HepG2 (cell line): ENCODE measurements around the gene GRIK5. TPM values are rescaled to one million over a fixed set of nuclear protein-coding genes. Genes with fewer than 3 reads are reported as not detected.

Experiments used
- ATAC-seq: fragments of 200-7000 bp; cut with Tn5 transposase; 3 replicates; pipeline ENCODE4 v1.9.1; 2020; ENCODE audit warnings: mild to moderate bottlenecking, moderate library complexity
- BruUV-seq: library from RNA; stranded (reverse); fragments of 400-500 nt; replicated peaks from 2 replicates; lab custom pipeline; 2021; lab: Mats Ljungman, UMichigan
- CTCF ChIA-PET: fragments of 300-600 bp; formaldehyde crosslinking; extraction: SDS; loops from one replicate; lab custom pipeline; 2021; ENCODE audit warnings: low total read pairs, inconsistent platforms, low intra/inter-chr PET ratio; lab: Yijun Ruan, JAX
- POLR2A ChIA-PET: fragments of 350-600 bp; sonication (Branson Sonifier 250); formaldehyde crosslinking; loops from one replicate; lab custom pipeline; 2020; ENCODE audit warnings: antibody characterized with exemption, inconsistent platforms; lab: Yijun Ruan, JAX
- DNase-seq: peaks from one replicate; pipeline ENCODE4 v3.0.0-alpha.2; 2015; ENCODE audit warnings: low spot score
- FAIRE-seq: peaks from 3 replicates; lab custom pipeline; 2011; peaks lifted over from hg19 to GRCh38; lab: Jason Lieb, UNC
- H2AFZ ChIP-seq: one replicate; pipeline ENCODE4 v1.6.1; 2011; ENCODE audit warnings: low read length, inconsistent platforms
- H3K27ac ChIP-seq: fragments of 300-600 bp; 3 replicates; pipeline ENCODE4 v1.8.0; 2011; ENCODE audit warnings: mixed run types, mild to moderate bottlenecking, mixed read lengths, low read length, inconsistent platforms; ENCODE audit not compliant: insufficient read depth; ENCODE audit errors: extremely low read length
- H3K27me3 ChIP-seq, 2 experiments: fragments of 200-600 bp in 1 of 2; 2 replicates in 1 of 2; 3 replicates in 1 of 2; pipeline versions ENCODE4 v1.6.0 to v1.8.0; 2011; ENCODE audit warnings: low read length in 2 of 2, mild to moderate bottlenecking in 2 of 2, moderate library complexity in 2 of 2, inconsistent platforms in 1 of 2; ENCODE audit not compliant: insufficient read depth in 2 of 2, control insufficient read depth in 1 of 2
- H3K36me3 ChIP-seq, 2 experiments: fragments of 200-600 bp in 1 of 2; replicated peaks in 1 of 2; 2 replicates in 1 of 2; 3 replicates in 1 of 2; pipeline versions ENCODE4 v1.5.1 to v1.8.0; 2011; ENCODE audit warnings: low read length in 2 of 2, inconsistent platforms in 1 of 2; ENCODE audit not compliant: insufficient read depth in 2 of 2, control insufficient read depth in 1 of 2
- H3K4me1 ChIP-seq: 2 replicates; pipeline ENCODE4 v1.5.1; 2012; ENCODE audit warnings: low read length, inconsistent platforms; ENCODE audit not compliant: insufficient read depth
- H3K4me2 ChIP-seq: 2 replicates; pipeline ENCODE4 v1.6.0; 2011; ENCODE audit warnings: low read depth, low read length, inconsistent platforms
- H3K4me3 ChIP-seq, 3 experiments: fragments of 200-600 bp in 1 of 3; sonication (generic), shearing (Covaris generic) in 1 of 3; replicated peaks in 1 of 3; 2 replicates each; pipeline ENCODE4 v1.5.1; 2011 to 2016; ENCODE audit warnings: low read length in 3 of 3, inconsistent platforms in 2 of 3, low read depth in 2 of 3, mild to moderate bottlenecking in 2 of 3, control low read depth in 1 of 3, mixed read lengths in 1 of 3; ENCODE audit not compliant: insufficient read depth in 1 of 3
- H3K79me2 ChIP-seq: one replicate; pipeline ENCODE4 v1.6.1; 2011; ENCODE audit warnings: low read length, inconsistent platforms; ENCODE audit not compliant: insufficient read depth
- H3K9ac ChIP-seq: 2 replicates; pipeline ENCODE4 v1.6.0; 2011; ENCODE audit warnings: mild to moderate bottlenecking, low read depth, low read length, inconsistent platforms; ENCODE audit not compliant: insufficient read depth
- H3K9me3 ChIP-seq: 2 replicates; pipeline ENCODE4 v1.5.1; 2012; ENCODE audit warnings: mild to moderate bottlenecking, low read length
- H4K20me1 ChIP-seq: 2 replicates; pipeline ENCODE4 v1.6.0; 2011; ENCODE audit warnings: inconsistent platforms, mild to moderate bottlenecking, low read length, moderate library complexity; ENCODE audit not compliant: insufficient read depth
- CSRNP1 ChIP-seq: sonication (generic); formaldehyde crosslinking; IDR thresholded peaks from 2 replicates; pipeline ENCODE4 v1.8.1; 2023; ENCODE audit warnings: mild to moderate bottlenecking, missing genetic modification reagents
- MTA3 ChIP-seq: sonication (generic); formaldehyde crosslinking; IDR thresholded peaks from 2 replicates; pipeline ENCODE4 v1.4.0; 2020; ENCODE audit warnings: missing genetic modification reagents
- RBFOX2 ChIP-seq: fragments of 200-400 bp; formaldehyde crosslinking; IDR thresholded peaks from 2 replicates; pipeline ENCODE4 v1.6.1; 2017; ENCODE audit warnings: low read depth, mild to moderate bottlenecking, low read length
- RBM22 ChIP-seq: fragments of 200-400 bp; formaldehyde crosslinking; optimal IDR thresholded peaks from 2 replicates; pipeline ENCODE3; 2017; ENCODE audit warnings: mild to moderate bottlenecking, low read length, moderate library complexity
- REPIN1 ChIP-seq: sonication (generic); formaldehyde crosslinking; IDR thresholded peaks from 2 replicates; pipeline ENCODE4 v1.8.0; 2022; ENCODE audit warnings: missing genetic modification reagents, low read depth, mild to moderate bottlenecking, borderline replicate concordance
- ZFP1 ChIP-seq: IDR thresholded peaks from 2 replicates; pipeline ENCODE4 v1.6.1; 2016
- ZNF256 ChIP-seq: sonication (generic); formaldehyde crosslinking; conservative IDR thresholded peaks from 2 replicates; pipeline ENCODE4 v1.4.0; 2020; ENCODE audit warnings: missing genetic modification reagents
- WGBS: methylation state at CpG from one replicate; pipeline ENCODE4 v1.1.6; 2017; ENCODE audit warnings: low lambda C conversion rate; 5-methylcytosine and 5-hydroxymethylcytosine counted together
- in situ Hi-C: cut with HindIII; loops from 2 replicates; pipeline ENCODE4 v1.10.0; 2017; ENCODE audit warnings: low pct_unique_long_range_greater_than_20kb; ENCODE audit not compliant: extremely low pct_ligation_motif_present
- intact Hi-C: fragments of 100-400 bp; cut with micrococcal nuclease; formaldehyde crosslinking; loops from one replicate; pipeline ENCODE4 v1.10.0; 2022; ENCODE audit not compliant: unreplicated experiment
- polyA plus RNA-seq, 8 experiments: library from polyadenylated mRNA; depleted of rRNA in 3 of 8; stranded (reverse) in 7 of 8; unstranded in 1 of 8; fragments of >200 nt; fragmentation: Illumina TruSeq in 4 of 8; extraction: Trizol in 4 of 8; gene quantifications; 2 replicates each; pipeline versions ENCODE4 v1.2.1 to v1.2.3, GENCODE V29; 2011 to 2016; ENCODE audit warnings: low read depth in 4 of 8, missing spikeins in 1 of 8, mixed read lengths in 1 of 8; ENCODE audit not compliant: insufficient read depth in 1 of 8
- total RNA-seq, 5 experiments: library from RNA; depleted of rRNA; stranded (reverse); fragments of >200 nt; fragmentation: Illumina TruSeq; extraction: Trizol; gene quantifications; 2 replicates each; pipeline ENCODE4 v1.2.3, GENCODE V29; 2016; ENCODE audit warnings: low read depth in 1 of 5

The GRIK5 gene
- total and polyA plus RNA-seq, 2 of the 13 experiments (the other 11 are each of a cell fraction or from before 2014, with no cell fraction given) = not detected

DNA sequence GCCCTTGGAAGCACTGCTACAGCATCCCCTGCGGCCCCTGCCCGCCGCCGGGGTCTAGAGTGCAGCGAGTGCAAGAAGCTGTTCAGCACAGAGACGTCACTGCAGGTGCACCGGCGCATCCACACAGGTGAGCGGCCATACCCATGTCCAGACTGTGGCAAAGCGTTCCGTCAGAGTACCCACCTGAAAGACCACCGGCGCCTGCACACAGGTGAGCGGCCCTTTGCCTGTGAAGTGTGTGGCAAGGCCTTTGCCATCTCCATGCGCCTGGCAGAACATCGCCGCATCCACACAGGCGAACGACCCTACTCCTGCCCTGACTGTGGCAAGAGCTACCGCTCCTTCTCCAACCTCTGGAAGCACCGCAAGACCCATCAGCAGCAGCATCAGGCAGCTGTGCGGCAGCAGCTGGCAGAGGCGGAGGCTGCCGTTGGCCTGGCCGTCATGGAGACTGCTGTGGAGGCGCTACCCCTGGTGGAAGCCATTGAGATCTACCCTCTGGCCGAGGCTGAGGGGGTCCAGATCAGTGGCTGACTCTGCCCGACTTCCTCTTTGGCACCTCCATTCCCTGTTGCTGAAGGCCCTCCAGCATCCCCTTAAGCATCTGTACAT, 10.9 kb upstream of the GRIK5 start (continued):
- TF ChIP-seq ZNF256 (CRISPR knock-in tag) (no peak), RBM22 (no peak), RBFOX2 (peak; percentile 49), ZFP1 (CRISPR knock-in tag) (no peak), MTA3 (CRISPR knock-in tag) (no peak), CSRNP1 (CRISPR knock-in tag) (no peak)
- TF ChIP-seq, all 625 proteins: peak for 3

DNA sequence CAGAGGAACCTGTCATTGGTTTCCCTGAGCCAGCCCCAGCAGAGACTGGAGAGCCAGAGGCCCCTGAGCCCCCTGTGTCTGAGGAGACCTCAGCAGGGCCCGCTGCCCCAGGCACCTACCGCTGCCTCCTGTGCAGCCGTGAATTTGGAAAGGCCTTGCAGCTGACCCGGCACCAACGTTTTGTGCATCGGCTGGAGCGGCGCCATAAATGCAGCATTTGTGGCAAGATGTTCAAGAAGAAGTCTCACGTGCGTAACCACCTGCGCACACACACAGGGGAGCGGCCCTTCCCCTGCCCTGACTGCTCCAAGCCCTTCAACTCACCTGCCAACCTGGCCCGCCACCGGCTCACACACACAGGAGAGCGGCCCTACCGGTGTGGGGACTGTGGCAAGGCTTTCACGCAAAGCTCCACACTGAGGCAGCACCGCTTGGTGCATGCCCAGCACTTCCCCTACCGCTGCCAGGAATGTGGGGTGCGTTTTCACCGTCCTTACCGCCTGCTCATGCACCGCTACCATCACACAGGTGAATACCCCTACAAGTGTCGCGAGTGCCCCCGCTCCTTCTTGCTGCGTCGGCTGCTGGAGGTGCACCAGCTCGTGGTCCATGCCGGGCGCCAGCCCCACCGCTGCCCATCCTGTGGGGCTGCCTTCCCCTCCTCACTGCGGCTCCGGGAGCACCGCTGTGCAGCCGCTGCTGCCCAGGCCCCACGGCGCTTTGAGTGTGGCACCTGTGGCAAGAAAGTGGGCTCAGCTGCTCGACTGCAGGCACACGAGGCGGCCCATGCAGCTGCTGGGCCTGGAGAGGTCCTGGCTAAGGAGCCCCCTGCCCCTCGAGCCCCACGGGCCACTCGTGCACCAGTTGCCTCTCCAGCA, 10.1 kb upstream of the GRIK5 start:
- ATAC-seq = no peak
- in situ Hi-C loops = no loop called here

More for the DNA sequence above, 10.1 kb upstream of the GRIK5 start:
- Histone ChIP-seq H3K27me3 (no peaks in the 10 kb centered on the region; a peak in 1 of 5 replicates), H4K20me1 (peaks cover 26% of the 10 kb centered on the region), H2AFZ (no peak overlapping the region), H3K36me3 (peaks cover 24 to 26% of the 10 kb centered on the region in 2 experiments; a peak in 4 of 5 replicates), H3K9ac (no peak overlapping the region), H3K27ac (no peak overlapping the region), H3K9me3 (no peaks in the 10 kb centered on the region), H3K4me3 (no peak overlapping the region), H3K79me2 (peaks cover 22% of the 10 kb centered on the region), H3K4me2 (no peak overlapping the region), H3K4me1 (peaks cover 37% of the 10 kb centered on the region)
- WGBS = 98% methylated on average over 23 of the region's 44 CpGs
- CTCF ChIA-PET = no interaction called here
- TF ChIP-seq RBFOX2 (peak; percentile 74), REPIN1 (no peak)
- FAIRE-seq (no peak), DNase-seq (no peak)
- intact Hi-C loops = no loop called here
- POLR2A ChIA-PET = no interaction called here
- no TSS peak for BruUV-seq
